Ishikawa (cell line): Measurements from ENCODE around the gene FSHR.

Experiments used
- CEBPB ChIP-seq: IDR thresholded peaks from 2 replicates; pipeline ENCODE4 v1.6.1; 2012
- EP300 ChIP-seq: IDR thresholded peaks from 2 replicates; pipeline ENCODE4 v1.6.1; 2012; ENCODE audit warnings: borderline replicate concordance
- MAX ChIP-seq: IDR thresholded peaks from 2 replicates; pipeline ENCODE4 v1.6.1; 2012
- NFIC ChIP-seq: IDR thresholded peaks from 2 replicates; pipeline ENCODE4 v1.6.1; 2012
- RAD21 ChIP-seq: IDR thresholded peaks from 2 replicates; pipeline ENCODE4 v1.6.1; 2012; ENCODE audit warnings: low read depth
- REST ChIP-seq: IDR thresholded peaks from 2 replicates; pipeline ENCODE4 v1.6.1; 2012; ENCODE audit warnings: low read depth, mild to moderate bottlenecking
- TAF1 ChIP-seq: IDR thresholded peaks from 2 replicates; pipeline ENCODE4 v1.6.1; 2012; ENCODE audit warnings: low read depth, mild to moderate bottlenecking
- TCF12 ChIP-seq: IDR thresholded peaks from 2 replicates; pipeline ENCODE4 v1.6.1; 2012; ENCODE audit warnings: low read depth
- TEAD4 ChIP-seq: IDR thresholded peaks from 2 replicates; pipeline ENCODE4 v1.6.1; 2012
- USF1 ChIP-seq: IDR thresholded peaks from 2 replicates; pipeline ENCODE4 v1.6.1; 2012
- YY1 ChIP-seq: IDR thresholded peaks from 2 replicates; pipeline ENCODE4 v1.6.1; 2012; ENCODE audit warnings: low read depth

GRCh38 chr2:48948400-48949125 is 205.8 kb downstream of the FSHR start:
- no peak for TF ChIP-seq RAD21
- TF ChIP-seq NFIC: no peak
- no peak for TF ChIP-seq EP300
- no peak for TF ChIP-seq TAF1
- no peak for TF ChIP-seq REST
- TF ChIP-seq TCF12: no peak
- TF ChIP-seq TEAD4: no peak
- no peak for TF ChIP-seq USF1
- no peak for TF ChIP-seq CEBPB
- TF ChIP-seq MAX: no peak
- TF ChIP-seq YY1: no peak
